RWPE2 (cell line): ENCODE data around the gene PAIP1.

Experiments used
- ATAC-seq: fragments of 200-7000 bp; cut with Tn5 transposase; 3 replicates; pipeline ENCODE4 v1.9.1; 2021; ENCODE audit warnings: low read depth
- DNase-seq: peaks from one replicate; pipeline ENCODE4 v3.0.0-alpha.2; 2020; ENCODE audit warnings: low spot score
- H3K27ac ChIP-seq: fragments of 450-650 bp; 2 replicates; pipeline ENCODE4 v1.5.1; 2017; ENCODE audit warnings: mild to moderate bottlenecking; ENCODE audit not compliant: poor library complexity, severe bottlenecking
- H3K27me3 ChIP-seq: fragments of 250-450 bp; sonication (Bioruptor Pico); 2 replicates; pipeline ENCODE4 v1.5.1; 2021; ENCODE audit warnings: mild to moderate bottlenecking, moderate library complexity; ENCODE audit not compliant: insufficient read depth, poor library complexity, severe bottlenecking
- H3K36me3 ChIP-seq: fragments of 250-450 bp; sonication (Bioruptor Pico); 2 replicates; pipeline ENCODE4 v1.5.1; 2020; ENCODE audit warnings: low read depth, mild to moderate bottlenecking, moderate library complexity
- H3K4me1 ChIP-seq: fragments of 250-450 bp; sonication (Bioruptor Pico); 2 replicates; pipeline ENCODE4 v1.5.1; 2021; ENCODE audit warnings: mild to moderate bottlenecking, moderate library complexity; ENCODE audit not compliant: insufficient read depth, poor library complexity, severe bottlenecking
- H3K4me3 ChIP-seq: fragments of 250-450 bp; sonication (Bioruptor Pico); 2 replicates; pipeline ENCODE4 v1.5.1; 2021; ENCODE audit warnings: mild to moderate bottlenecking, moderate library complexity; ENCODE audit not compliant: severe bottlenecking
- H3K9me3 ChIP-seq: fragments of 250-450 bp; sonication (Bioruptor Pico); 2 replicates; pipeline ENCODE4 v1.5.1; 2021; ENCODE audit warnings: mild to moderate bottlenecking, moderate library complexity; ENCODE audit not compliant: severe bottlenecking
- CTCF ChIP-seq: fragments of 450-650 bp; IDR thresholded peaks from one replicate; pipeline ENCODE4 v1.5.1; 2017; ENCODE audit warnings: mild to moderate bottlenecking, moderate library complexity; ENCODE audit not compliant: poor library complexity, severe bottlenecking

PAIP1 gene

DNA sequence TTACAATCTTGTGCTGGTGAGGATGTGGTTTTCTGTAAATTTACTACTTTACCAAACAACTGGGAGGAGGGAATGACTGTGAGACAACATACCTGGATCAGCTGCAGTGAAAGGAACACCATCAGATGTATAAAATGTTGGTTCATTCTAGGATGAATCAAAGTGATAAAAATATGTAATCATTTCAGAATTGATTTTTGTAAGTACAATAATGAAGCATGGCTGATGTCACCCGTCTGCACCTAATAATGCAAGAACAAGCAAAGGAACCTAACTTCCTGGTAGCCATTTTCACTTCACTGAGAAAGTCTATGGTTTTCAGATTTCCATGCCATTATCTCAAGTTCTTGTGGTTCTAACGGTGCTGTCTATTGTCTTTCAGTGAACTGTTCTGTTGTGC lies 23.2 kb downstream of the PAIP1 start:
- H3K36me3 ChIP-seq = peaks cover 96% of the 10 kb centered on the region
- no peak for TF ChIP-seq CTCF
- no peak overlapping the region for H3K27ac ChIP-seq
- H3K27me3 ChIP-seq = no peaks in the 10 kb centered on the region
- ATAC-seq (no peak), DNase-seq (no peak)
- H3K4me1 ChIP-seq = no peaks in the 10 kb centered on the region
- no peak overlapping the region for H3K4me3 ChIP-seq
- H3K9me3 ChIP-seq = no peaks in the 10 kb centered on the region

DNA sequence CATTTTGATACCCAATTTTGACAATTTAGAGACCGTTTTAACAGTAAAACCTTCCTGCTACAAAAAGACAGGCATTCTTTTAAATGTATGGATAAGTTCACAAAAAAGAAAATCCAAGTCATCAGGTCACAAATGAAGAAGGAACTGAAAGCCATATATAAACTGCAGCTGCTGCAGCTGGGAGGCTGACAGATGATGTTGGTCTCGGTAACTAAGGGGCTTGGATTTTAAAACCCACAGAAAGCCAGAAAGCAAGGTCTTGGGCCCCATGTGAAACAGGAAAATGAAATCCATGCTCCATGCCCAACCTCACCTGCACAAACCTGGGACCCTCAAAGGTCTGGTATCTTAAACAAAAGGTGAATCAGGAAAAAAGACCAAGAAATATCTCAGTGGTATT lies 26.2 kb downstream of the PAIP1 start:
- H3K4me1 ChIP-seq = no peaks in the 10 kb centered on the region
- no peak overlapping the region for H3K27ac ChIP-seq
- peaks cover 93% of the 10 kb centered on the region for H3K36me3 ChIP-seq
- TF ChIP-seq CTCF = no peak
- H3K4me3 ChIP-seq = no peak overlapping the region
- H3K27me3 ChIP-seq = no peaks in the 10 kb centered on the region
- H3K9me3 ChIP-seq = no peaks in the 10 kb centered on the region
- ATAC-seq = no peak
- no peak for DNase-seq

DNA sequence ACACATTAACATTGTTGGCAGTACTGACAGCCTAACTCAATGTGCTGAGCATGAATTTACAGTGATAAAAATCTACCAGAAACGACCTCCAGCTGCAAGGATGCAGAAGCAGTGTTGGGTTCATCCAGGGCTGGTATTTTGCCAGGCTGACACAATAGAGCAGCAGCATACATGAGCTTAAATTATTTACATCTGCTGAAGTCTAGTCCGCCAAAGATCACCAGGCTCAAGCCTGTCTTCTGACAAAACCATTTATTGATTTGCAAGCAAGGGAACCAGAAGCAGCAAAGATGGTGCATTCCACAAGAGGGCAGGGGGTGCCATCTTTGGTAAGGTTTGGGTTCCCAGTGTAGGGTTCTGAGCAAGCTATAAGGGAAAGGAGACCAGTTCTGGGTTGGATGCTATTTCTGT lies 33.2 kb downstream of the PAIP1 start:
- peak; percentile 26 for ATAC-seq
- Histone ChIP-seq H3K27me3 (no peaks in the 10 kb centered on the region), H3K27ac (no peak overlapping the region), H3K36me3 (peaks cover 32% of the 10 kb centered on the region), H3K4me1 (no peaks in the 10 kb centered on the region), H3K4me3 (no peak overlapping the region), H3K9me3 (no peaks in the 10 kb centered on the region)
- TF ChIP-seq CTCF = no peak
- no peak for DNase-seq

DNA sequence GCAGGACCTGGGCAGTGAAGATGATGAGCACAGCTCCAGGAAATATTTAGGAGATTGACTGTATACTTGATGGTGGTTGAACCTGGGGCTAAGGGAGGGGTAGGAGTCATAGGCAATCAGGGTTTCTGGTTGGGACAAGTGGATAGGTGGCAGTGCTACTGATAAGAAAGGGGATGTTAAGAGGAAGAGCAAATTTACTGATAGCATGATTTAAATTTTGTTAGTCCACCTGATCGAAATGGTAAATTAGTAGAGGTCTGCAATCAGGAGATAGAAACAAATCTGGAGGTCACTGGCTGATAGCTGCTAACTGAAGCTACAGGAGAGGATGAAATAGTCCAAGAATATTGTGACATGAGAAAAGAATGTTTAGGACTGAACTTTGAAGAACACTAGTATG lies 36.3 kb downstream of the PAIP1 start:
- Histone ChIP-seq H3K4me3 (no peak overlapping the region), H3K9me3 (no peaks in the 10 kb centered on the region), H3K4me1 (peaks cover 4% of the 10 kb centered on the region), H3K27ac (no peak overlapping the region), H3K36me3 (peaks cover 7% of the 10 kb centered on the region), H3K27me3 (no peaks in the 10 kb centered on the region)
- no peak for TF ChIP-seq CTCF
- no peak; the same call in 2 of the 3 replicates for ATAC-seq
- no peak for DNase-seq

GRCh38 chr5:43515678-43516048 lies 41.2 kb downstream of the PAIP1 start:
- ATAC-seq = no peak
- no peak for DNase-seq
- Histone ChIP-seq H3K27ac (peak overlapping the region; percentile 70), H3K36me3 (no peaks in the 10 kb centered on the region), H3K4me1 (peaks cover 14% of the 10 kb centered on the region), H3K9me3 (no peaks in the 10 kb centered on the region), H3K4me3 (peak overlapping the region; percentile 58), H3K27me3 (no peaks in the 10 kb centered on the region)
- TF ChIP-seq CTCF = no peak
